Esophagus muscularis mucosa (tissue), 4 donors: ENCODE measurements around the gene PDS5A.

Source experiments
- CTCF ChIP-seq, 3 experiments: fragments of 200-600 bp in 2 of 3; fragments of 450-650 bp in 1 of 3; sonication (generic) in 2 of 3; IDR thresholded peaks; one replicate each; pipeline ENCODE4 v1.5.1; 2017 to 2019; ENCODE audit warnings: antibody characterized with exemption in 3 of 3, mild to moderate bottlenecking in 2 of 3, moderate library complexity in 1 of 3
- EP300 ChIP-seq: sonication (generic); formaldehyde crosslinking; IDR thresholded peaks from one replicate; pipeline ENCODE4 v1.6.1; 2017; ENCODE audit warnings: antibody characterized with exemption
- POLR2A ChIP-seq: fragments of 450-650 bp; IDR thresholded peaks from one replicate; pipeline ENCODE4 v1.6.1; 2017; ENCODE audit warnings: antibody characterized with exemption, moderate library complexity, mild to moderate bottlenecking, low read depth
- POLR2AphosphoS5 ChIP-seq, 2 donors: sonication (generic); formaldehyde crosslinking; IDR thresholded peaks; one replicate each; pipeline ENCODE4 v1.6.1; 2017; ENCODE audit warnings: antibody characterized with exemption in 2 of 2

GRCh38 chr4:39840027-39840426 is 137.7 kb downstream of the PDS5A start:
- TF ChIP-seq POLR2AphosphoS5 (IDR thresholded peaks at IDR 0.05) (no peak), CTCF (IDR thresholded peaks at IDR 0.05) (no peak), POLR2A (no peak), EP300 (no peak)
